HG02938 (cell line): ENCODE measurements around the gene POLD2.

Experiments
- ATAC-seq: cut with Tn5 transposase; IDR thresholded peaks from one replicate; pipeline ENCODE4 v1.9.1; 2021; ENCODE audit warnings: mild to moderate bottlenecking, moderate library complexity; ENCODE audit not compliant: unreplicated experiment

The POLD2 gene

DNA sequence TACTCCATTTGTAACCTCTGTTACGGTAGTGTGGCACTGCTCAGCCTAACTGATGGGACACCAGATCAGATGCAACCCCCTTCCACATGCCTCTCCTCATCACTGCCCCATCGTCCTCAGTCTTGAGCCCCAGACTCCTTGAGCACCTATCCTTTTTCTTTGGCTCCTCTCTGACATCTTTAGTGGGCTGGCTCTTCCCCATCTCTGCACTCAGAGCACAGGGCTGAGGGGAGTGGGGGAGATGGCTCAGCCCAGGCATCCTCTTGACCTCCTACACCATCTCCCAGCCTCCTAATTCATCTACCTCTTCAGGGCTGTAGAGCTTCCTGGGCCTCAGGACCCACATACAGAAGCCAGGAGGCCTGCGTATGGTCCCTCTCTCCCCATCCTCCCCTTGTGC is 39.6 kb downstream of the POLD2 start:
- no peak for ATAC-seq

DNA sequence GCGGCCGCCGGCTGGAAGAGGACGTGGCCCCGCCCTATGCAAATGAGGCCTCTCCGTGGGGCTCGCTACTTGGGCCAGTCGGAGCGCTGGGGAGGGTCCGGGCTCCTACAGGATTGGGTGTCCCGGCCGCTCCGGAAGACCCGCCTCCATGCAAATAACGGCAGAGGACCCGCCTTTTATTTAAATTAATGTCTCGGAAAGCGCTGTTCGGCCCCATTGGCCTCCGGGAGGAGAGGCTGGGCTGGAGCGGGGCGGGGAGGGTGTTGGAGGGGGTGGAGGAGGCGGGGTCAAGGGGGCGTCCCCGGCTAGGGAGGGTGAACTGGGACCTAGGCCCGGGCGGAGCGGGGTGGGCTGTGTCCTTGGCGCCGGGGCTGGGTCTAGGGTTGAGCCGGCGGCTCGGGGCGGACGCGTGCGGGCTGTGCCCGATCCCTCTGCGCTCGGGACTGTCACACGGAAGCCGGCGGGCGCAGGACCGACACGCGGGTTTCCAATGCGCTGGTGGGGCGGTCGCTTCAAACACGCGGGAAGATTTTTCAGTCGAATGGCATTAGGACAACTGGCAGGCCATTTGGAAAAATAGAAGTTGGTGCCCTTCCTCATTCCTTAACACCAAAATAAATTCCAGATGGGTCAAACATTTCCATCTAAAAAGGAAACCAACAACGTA is 40.7 kb downstream of the POLD2 start:
- peak; percentile 87 for ATAC-seq

DNA sequence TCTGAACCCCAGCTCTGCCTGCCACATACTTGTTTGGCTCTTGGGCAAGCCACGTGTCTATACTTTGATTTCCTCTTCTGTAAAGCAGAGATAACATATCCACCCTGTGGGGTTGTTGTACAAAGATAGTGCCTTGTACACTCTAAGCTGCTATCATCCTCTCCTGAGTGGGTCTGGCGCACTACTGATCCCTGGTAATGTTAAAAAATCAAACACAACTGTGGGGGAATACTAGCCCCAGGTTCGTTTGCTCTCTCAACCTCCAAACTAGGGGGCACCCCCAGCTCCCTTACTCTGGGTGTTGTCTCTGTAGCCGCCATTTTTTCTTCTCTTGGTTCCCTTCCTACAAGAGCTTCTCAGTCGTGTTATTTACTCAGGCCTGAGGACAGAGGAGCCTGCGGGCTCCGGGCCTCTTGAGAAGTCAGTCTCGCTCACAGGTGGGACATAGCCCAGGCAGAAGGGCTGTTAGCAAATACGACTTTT is 42.0 kb downstream of the POLD2 start:
- ATAC-seq = no peak

DNA sequence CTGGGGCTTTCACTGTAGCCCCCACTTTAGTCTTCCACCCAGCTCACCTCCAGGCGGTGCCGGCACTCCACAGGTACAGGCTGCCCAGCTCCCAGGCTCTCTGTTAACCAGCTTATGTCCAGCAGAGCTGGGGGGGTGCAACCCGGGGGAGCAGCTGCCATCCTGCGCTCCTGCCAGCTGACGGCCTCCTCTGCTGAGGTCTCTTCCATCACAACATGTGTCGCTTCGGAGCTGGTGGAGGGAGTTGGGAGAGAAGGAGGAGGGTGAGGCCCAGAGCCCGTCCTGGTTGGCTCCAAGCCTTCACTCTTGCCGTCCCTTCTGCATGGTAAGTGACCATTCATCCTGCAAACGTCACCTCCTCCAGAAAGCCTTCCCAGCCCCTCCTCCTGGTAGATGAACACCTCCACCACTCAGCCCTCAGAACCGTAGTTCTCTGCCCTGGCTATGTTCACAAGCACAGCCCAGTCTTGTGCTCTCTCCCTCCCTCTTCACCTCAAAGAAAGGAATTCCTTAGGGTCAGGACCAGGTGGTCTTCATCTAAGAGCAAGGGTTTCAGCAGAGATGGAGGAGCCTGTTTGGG is 42.6 kb downstream of the POLD2 start:
- no peak for ATAC-seq

DNA sequence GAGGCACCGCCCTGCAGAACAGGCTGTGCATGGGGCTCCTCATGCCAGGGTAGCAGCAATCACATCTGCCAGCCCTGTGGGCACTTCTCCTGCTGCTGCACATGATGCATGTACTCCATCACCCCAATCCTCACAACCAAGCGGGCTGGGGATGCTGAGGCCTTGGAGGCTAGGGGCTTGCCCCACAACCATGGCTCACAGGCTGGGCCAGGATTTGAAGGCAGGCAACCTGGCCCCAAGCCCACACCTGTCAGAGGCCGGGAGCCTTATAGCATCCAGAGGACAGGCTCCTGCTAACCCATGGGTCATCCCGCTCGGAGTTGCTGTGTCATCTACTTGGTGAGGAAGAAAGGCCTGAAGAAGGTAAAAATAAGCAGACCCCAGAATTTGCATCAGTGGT is 43.2 kb downstream of the POLD2 start:
- ATAC-seq = no peak

DNA sequence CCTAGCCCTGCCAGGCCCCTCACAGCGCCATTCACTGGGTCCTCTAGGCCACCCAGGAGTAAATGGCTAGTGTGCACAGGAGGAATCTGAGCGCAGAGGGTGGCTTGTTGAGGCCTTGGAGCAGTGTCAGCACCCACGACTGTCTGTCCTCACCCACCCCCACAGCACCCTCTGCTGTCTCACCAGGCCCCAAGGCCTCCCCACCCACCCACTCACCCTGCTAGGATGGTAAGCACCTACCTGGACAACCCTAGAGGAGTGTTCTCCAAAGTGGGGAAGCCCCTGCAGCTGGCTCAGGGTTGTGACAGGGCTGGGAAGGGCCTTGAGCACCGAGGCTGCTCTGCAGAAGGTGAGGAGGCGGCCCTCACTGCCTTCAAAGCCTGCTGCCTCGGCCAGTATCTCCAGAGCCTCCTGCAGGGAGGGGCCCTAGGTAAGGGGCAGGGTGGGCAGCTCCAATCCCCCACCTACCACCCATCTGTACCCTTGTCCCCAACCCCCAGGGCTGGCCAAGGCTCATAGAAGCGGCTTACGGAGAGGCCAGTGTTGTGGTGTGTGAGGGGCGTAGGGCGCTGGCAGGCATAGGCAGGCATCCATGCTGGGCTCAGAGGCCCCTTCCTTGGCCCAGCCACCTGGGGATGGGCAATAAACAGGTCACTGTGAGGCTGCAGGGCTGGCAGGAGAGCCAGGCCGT is 43.9 kb downstream of the POLD2 start:
- ATAC-seq = no peak

DNA sequence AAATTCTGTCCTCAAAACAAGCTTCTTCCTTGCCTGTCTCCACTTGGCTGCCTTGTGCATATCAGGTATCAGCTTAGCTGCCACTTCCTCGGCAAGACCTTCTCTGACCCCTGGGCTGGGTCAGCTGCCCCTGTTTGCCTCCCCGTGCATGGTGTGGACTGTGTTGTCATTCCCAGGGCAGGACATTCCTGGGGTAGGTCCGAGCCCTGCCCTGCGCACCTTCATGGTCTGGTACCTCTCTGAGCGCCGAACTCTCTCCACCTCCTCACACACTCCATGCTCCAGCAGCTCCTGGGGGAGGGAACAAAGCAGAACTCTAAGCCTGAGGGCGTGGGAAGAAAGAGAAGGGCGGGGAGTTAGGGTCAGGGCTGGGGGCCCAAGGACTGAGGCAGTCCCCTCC is 44.8 kb downstream of the POLD2 start:
- no peak for ATAC-seq

DNA sequence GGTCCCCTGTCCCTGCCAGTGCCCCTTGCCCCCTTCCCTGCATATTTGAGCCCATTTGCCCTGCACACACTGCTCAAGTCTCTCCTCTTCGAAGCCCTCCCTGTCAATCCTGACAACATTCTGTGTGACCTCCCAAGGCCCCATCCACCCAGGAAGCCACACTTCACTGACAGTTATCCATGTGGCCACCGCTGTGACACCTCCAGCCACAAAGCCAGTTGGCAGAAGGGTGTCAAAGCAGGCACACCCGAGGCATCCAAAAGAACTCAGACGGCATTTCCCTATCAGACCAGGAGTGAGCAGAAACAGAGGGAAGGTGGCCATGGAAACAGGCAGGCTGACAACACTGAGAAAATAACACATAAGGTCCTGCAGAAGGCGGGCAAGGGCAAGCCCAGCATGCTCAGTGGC is 45.7 kb downstream of the POLD2 start:
- ATAC-seq = no peak

DNA sequence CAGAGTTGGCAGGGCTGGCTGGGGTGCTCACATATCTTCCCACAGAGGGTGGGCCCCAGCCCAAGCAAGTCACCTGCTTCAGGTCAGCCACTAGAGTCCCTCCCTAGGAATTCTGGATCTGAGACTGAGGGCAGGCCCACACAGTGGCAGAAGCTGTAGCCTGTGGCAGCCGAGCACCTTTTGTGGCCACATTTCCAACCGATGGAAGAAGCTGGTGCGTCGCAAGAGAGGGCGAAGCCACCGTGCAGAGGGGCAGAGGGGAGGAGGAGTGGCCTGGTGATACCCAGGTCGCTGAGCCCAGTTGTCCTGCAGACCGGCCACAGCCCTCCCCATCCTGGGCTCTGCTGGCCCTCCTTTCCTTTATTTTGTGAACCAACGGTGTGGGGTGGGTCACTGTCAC is 46.3 kb downstream of the POLD2 start:
- ATAC-seq = no peak

DNA sequence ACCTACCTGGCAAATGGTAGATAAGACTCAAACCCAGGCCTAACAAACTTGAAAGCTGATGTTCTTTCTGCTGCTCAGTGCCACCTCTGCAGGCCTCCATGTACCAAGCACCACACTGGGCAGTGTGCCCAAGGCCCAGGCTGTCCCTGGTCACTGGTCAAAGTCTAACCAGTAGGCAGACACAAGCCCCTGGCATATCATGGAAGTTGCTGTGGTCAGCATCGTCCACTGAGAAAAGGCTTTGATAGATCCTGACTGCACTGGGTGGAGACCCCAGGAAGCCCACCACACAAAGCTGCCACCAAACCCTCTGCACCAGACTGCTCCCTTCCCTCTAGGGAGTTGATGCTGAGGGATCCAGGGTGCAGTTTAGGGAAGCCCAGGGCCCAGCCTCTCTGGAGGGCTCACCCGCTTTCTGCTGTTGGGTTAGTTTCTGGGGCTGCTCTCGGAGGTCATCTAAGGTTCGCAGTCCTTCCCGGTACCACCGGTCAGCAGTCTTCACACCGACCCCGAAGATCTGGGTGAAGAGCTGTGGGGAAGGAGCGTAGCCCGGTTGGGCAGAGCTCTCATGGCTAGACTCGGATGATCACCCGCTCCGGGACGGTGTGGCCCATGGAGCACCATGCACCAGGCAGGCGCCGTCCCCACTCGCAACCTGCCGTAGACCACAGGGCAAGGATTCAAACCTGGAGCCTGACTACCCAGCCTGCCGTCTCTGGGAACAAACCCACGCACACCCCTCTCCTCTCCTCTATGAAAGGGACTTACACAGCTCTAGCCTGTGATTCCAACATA is 47.0 kb downstream of the POLD2 start:
- ATAC-seq = no peak

DNA sequence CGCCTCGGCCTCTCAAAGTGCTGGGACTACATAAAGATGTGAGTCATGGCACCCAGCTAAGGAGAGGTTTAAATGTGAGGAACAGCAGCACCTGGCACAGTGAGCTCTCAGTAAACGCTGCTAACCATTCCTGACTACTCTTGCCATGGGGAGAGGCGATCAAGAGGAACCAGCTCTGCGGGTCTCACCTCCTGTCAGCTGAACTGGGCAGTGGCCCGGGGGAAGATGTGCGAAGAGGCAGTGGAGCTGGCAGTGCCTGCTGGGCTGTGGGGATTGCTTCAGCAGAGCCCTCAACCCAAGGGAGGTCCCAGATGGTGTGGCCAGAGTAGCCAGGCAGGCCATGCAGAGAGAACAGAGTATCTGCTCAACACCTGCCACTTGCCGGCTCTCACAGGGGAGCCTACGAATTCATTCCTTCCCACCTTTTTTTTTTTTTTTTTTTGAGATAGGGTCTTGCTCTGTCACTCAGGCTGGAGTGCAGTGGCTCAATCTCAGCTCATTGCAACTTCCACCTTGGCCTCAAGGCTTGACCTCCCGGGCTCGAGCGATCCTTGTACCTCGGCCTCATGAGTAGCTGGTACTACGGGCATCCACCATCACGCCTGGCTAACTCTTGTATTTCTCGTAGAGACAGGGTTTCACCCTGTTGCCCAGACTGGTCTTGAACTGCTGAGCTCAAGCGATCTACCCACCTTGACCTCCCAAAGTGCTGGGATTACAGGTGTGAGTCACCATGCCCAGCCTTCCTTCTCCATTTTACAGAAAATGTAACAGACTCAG is 47.9 kb downstream of the POLD2 start:
- no peak for ATAC-seq

DNA sequence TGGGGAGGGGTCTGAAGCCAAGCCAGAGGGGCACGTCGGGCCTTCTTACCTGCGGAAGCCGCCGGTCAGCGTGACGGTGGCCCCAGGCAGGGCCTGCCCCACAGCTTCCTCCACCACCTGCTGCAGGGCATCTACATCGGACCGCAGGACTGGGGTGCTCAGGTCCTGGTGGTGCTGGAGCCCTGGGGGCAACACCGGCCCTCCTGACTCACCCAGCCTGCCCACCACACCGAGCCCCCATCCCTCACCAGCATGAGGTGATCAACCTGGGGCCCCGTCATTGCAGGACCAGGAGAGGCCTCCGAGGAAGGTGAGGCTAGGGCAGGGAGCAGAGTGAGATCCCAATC is 49.0 kb downstream of the POLD2 start:
- no peak for ATAC-seq

DNA sequence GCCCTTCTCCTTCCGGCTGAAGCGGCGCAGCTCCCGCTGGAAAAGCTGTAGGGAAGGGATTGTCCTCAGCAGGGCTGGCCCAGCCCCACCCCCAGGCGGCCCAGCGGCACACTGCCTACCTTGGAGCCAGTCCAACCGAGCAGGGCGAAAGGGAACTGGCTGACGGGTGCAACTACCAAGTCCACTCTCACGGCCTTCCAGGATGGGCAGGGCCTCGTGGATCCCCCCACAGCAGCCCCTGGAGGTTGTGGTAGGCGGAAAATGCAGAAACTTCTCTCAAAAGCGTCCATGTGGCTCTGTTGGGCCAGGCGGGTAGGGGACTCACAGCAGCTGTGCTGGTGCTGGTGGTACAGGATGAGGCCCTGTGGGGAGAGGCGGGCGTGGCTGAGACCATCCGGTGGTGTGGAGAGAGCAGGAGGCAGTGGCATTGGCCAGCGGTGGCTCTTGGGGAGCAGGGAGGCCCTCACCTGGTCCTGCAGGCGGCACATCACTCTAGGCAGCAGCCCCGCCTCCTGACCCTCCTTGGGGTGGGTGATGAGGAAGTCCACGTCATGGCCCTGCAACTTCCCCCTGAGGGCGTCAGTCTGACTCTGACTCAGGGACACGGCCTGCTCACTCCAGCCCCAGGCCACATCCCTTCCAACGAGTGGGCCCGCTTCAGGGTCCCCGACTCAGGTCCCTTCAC is 49.5 kb downstream of the POLD2 start:
- ATAC-seq = no peak

DNA sequence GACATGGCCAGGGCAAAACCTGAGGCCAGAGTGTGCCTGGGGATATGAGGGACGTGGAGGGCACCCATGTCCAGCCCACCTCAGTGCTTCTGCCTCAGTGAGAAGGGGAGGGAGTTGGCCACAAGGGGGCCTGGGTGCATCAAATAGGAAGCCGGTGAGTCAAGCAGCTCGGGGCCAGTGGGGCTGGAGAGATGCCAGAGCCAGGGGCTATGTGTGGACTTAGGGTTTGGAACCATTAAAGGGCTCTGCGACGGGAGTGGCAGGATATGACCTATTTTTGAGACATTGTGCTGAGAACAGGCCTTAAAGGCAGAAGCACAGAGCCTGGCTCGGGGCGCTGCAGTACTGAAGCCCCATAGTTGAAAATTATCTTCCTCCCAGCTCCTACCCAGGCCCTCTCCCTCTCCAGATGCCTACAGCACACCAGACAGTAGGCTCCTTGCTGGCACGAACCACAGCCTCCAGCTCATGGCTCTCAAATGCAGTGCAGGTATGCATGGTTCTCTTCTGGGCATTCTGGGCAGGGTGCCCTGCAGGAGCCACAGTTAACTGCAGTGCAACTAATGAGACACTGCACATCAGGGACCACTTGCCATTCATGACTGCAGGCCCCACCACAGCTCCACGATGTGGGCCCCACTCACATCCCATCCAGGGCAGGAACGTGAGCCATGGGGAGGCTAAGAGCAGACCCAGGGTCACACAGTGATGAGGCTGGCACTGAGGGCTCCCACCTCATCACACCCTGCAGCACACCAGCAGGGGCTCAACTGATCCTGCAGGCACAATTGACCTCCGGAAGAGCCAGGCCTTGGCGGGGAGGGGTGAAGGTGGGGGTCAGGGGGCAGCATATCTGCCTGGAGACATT is 50.8 kb downstream of the POLD2 start:
- ATAC-seq = no peak

DNA sequence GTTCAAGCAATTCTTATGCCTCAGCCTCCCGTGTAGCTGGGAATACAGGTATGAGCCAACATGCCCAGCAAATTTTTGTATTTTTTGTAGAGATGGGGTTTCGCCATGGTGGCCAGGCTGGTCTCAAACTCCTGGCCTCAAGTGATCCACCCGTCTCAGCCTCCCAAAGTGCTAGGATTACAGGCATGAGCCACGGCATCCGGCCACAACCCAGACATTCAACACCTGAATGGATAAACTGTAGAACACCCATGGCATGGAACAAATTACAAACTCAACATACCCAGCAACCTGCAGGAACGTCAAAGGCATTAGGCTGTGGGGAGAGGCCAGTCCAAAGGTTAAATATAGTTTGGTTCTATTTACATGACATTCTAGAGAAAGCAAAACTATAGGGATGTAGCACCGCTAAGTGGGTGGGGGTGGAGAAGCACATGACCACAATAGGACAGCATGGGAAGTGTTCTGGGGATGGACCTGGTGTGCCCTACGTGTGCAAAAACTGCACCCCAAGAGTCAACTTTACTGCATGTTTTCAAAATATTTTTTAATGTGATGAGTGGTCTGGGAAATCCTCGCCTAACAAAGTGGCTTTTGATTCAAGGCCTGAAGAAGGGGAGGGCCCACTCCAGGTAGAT is 51.5 kb downstream of the POLD2 start:
- ATAC-seq = no peak

DNA sequence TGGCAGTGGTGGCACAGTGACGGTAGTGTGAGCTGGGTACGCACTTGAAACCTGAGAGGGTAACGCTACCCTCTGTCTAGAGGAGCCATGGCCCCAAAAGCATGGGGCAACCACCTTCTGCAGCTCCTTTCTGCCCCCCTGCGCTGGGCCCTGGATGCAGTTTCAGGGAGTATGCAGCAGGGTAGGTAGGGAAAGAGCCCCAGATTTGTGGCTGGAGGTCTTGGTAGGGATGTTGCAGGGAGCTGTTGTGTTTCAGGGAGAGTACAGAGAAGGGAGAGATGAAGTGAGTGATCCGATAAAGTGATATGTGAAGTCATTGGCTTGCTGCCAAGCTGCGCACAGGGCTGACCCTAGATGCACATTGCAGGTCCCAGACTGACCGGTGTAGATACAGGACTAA is 55.3 kb downstream of the POLD2 start:
- ATAC-seq = no peak

DNA sequence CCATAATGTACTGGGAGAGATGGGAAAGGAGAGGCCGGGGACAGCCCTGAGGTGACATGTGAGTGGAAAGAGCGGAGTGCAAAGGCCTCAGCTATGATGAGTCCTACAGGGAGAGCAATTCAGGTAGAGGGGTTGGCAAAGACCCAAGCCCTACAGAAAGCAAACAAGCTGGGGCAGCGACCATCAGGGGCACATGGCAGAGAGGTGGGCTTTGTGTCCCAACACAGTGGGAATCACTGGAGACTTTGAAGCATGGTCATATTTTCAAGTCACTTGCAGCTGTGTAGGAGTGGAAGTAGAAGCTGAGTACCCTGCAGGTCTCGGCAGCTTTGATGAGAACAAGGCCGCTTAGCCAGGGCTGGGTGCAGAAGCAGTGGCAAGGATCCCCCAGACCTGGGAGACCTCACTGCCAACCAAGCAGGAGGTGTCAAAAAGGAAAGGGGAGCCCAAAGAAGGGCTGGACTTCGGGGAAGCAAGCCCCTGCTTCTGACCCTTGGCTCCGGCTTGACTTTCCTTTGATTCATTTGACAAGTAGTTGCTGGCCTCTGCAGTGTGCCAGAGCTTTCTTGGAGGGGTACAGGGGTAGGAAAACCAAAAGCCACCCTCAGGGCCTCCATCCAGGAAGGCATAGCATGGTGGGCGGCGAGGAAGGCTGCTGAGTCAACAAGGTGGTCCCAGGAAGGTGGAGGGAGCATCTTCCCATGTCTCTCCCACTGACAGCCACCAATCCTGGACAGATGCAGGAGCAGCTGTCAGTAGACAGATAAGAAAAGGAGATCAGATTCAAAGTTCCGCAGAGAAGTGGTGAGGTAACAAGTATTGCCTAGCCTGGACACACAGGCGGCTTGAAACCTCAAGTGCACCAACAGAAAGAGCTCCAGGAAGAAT is 56.0 kb downstream of the POLD2 start:
- no peak for ATAC-seq

DNA sequence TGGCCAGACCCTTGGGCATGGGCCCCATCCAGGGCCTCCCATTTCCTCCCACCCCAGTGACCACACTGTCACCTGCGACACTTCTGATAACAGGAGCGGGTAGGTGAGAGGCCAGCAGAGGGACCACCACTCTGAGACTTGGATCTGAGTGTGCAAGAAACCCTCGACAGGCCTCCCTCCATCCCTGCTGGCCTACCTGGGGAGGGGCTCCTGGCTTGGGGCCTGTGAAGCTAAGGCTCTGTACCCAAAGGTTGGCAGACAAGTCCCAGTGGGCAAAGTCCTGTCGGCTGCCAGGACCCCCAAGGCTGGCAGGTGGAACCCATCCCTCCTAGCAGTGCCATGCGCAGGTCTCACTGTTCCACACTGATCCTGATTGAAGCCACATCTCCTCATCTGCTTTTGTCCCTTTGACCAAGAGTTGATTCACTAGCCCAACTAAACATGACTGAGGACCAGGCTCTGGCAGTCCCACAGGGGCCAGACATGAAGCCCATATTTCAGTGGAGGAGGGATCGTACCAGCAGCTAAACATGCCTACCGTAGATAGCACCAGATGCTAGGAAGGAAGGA is 56.8 kb downstream of the POLD2 start:
- ATAC-seq = no peak
